Esophagus squamous epithelium (tissue), 4 donors: ENCODE results near the gene GAS7.

Source experiments
- CTCF ChIP-seq, 6 experiments: fragments of 450-650 bp in 4 of 6; fragments of 200-600 bp in 2 of 6; sonication (generic) in 2 of 6; IDR thresholded peaks; one replicate each; pipeline ENCODE4 v1.5.1; 2016 to 2019; ENCODE audit warnings: antibody characterized with exemption in 6 of 6, mild to moderate bottlenecking in 4 of 6, moderate library complexity in 4 of 6
- POLR2A ChIP-seq, 4 donors: fragments of 450-650 bp; IDR thresholded peaks; one replicate each; pipeline ENCODE4 v1.6.1; 2017; ENCODE audit warnings: antibody characterized with exemption in 4 of 4, mild to moderate bottlenecking in 4 of 4, moderate library complexity in 3 of 4

GRCh38 chr17:10177131-10177912, 21.1 kb downstream of the GAS7 start:
- no peak for TF ChIP-seq POLR2A (IDR thresholded peaks at IDR 0.05)
- no peak for TF ChIP-seq CTCF (IDR thresholded peaks at IDR 0.05)
